Cardiac fibroblast (primary cell): ENCODE measurements around the gene VSIG10L2.

Source experiments
- DNase-seq, 2 donors: peaks; one replicate each; pipeline versions ENCODE4 v3.0.0 to v3.0.0-alpha.2; 2010; ENCODE audit warnings: low read depth in 2 of 2
- H3K4me3 ChIP-seq, 2 donors: replicated peaks in 1 of 2; 1 replicate in 1 of 2; 2 replicates in 1 of 2; pipeline ENCODE4 v1.5.1; 2011; ENCODE audit warnings: low read depth in 2 of 2, low read length in 2 of 2, mild to moderate bottlenecking in 2 of 2, moderate library complexity in 1 of 2
- TF ChIP-seq, protein P1 (sequence below): IDR thresholded peaks from one replicate; pipeline ENCODE4 v1.5.1; 2011; ENCODE audit warnings: low read depth, mild to moderate bottlenecking, low read length, inconsistent platforms

VSIG10L2 gene

DNA sequence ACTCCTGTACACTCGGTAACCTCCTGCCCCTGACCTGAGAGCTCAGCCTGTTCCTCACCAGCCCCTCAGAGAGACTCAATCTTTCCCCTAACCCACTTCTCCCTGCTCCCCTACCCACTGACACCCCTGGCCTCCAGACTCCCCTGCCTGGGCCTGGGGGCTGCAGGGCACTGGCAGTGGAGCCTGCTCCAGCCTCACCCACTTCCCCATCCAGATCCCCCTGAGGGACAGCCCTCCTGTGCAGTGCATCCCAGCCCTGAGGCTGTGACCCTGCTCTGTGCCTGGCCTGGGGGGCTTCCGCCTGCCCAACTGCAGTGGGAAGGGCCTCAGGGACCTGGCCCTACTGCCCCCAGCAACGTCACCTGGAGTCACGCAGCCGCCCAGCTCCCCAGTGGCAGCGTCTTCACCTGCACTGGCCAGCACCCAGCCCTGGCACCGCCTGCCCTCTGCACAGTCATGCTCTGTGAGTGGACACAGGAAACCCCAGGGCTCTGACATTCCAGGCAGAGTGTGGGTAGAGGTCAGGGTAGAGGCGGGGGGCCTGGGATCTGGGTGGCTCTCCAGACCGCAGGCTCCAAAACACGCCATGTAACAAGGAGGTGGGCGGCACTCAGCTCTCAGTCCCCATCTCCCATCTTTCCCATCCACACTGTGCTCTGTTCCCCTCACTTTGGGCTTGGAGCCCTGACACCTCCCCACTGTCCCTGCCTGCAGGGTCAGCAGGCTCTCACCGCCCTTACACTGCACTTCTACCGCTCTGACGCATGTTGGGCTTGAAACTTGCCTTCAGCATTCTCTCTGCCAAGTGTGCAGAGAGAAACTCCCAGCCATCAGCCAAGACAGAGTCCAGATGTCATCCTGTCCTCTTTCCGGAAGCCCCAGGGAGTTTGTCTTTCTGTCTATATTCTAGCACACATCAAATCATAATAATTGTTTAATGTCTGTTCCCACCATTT is 5.1 kb downstream of the VSIG10L2 start:
- no peak overlapping the region for H3K4me3 ChIP-seq
- TF ChIP-seq, protein P1, sequence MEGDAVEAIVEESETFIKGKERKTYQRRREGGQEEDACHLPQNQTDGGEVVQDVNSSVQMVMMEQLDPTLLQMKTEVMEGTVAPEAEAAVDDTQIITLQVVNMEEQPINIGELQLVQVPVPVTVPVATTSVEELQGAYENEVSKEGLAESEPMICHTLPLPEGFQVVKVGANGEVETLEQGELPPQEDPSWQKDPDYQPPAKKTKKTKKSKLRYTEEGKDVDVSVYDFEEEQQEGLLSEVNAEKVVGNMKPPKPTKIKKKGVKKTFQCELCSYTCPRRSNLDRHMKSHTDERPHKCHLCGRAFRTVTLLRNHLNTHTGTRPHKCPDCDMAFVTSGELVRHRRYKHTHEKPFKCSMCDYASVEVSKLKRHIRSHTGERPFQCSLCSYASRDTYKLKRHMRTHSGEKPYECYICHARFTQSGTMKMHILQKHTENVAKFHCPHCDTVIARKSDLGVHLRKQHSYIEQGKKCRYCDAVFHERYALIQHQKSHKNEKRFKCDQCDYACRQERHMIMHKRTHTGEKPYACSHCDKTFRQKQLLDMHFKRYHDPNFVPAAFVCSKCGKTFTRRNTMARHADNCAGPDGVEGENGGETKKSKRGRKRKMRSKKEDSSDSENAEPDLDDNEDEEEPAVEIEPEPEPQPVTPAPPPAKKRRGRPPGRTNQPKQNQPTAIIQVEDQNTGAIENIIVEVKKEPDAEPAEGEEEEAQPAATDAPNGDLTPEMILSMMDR, result no peak
- peak; percentile 4 to 89 for DNase-seq

DNA sequence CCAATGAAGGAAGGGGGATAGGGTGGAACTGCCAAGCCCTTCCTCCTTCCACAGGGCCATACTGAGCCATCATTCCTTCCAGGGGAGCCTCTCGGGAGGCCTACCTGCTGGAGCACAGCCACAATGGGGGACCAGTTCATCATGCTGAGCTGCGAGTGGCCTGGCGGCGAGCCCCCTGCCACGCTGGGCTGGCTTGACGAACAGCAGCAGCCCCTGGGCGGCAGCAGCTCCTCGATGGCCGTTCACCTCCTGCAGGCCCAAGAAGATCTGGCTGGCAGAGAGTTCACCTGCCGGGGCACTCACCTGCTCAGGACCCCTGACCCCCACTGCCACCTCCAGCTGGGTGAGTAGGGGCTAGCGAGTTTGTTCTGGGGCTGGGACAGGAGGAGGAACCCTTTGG is 5.9 kb downstream of the VSIG10L2 start:
- no peak for DNase-seq
- TF ChIP-seq, protein P1, result no peak
- no peak overlapping the region for H3K4me3 ChIP-seq

DNA sequence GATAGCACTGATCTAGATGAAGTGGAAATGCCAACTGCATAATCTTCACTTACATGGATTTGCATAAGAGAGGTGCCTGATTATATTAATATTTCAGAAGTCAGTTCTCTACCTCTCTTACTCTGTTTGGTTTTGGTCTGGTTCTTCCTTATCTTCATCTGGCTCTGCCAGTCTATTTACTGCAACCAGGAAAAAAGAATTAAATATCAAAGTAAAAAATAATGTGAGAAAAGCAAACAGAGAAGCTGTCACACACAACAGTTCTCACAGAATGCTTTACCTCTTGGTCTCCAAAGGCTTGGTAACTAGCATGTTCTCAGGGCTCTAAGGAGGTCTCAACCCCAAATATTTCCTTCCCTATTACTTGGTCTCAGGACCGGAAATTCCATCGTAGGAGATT is 6.7 kb downstream of the VSIG10L2 start:
- DNase-seq, result no peak
- TF ChIP-seq, protein P1, result no peak
- H3K4me3 ChIP-seq, result no peak overlapping the region

DNA sequence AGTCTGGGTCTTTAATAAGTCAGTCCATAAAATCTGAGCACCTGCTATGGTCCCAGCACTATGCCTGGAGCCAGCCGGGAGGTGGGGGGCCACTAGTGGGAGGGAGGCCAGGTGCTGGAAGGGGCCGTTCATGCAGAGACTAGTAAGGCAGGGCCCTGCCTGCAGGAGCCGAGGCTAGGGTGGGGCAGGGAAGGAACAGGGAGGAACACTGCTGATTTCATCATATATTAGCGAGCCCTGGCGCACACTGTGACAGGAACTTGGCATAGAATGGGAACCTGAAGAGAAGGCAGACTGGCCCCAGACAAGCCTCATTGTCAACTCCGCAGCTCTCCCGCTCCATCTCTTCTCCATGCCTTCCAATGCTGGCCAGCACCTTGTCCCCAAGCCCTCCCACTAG is 7.1 kb downstream of the VSIG10L2 start:
- H3K4me3 ChIP-seq, result no peak overlapping the region
- TF ChIP-seq, protein P1, result no peak
- peak in 1 of 2 donors; percentile 58 for DNase-seq

DNA sequence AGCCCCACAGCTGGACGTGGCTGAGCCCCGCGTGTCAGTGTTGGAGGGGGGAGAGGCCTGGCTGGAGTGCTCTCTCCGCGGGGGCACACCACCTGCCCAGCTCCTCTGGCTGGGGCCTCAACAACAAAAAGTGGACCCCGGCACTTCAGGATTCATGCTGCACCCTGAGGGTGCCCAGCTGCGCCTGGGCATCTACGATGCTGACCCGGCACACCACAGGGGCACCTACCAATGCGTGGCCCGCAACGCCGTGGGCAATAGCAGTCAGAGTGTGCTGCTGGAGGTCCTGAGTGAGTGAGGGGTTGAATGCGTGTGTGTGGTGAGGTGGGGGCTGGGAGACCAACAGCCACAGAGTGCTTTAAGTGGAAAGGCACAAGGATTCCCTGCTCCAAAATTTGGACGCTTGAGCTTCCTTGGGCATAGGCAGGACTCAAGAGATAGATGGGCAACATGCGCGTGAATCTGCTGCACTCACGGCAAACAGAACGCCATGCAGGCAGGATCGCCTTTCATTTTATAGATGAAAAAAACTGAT is 7.6 kb downstream of the VSIG10L2 start:
- no peak for DNase-seq
- TF ChIP-seq, protein P1, result no peak
- H3K4me3 ChIP-seq, result no peak overlapping the region

DNA sequence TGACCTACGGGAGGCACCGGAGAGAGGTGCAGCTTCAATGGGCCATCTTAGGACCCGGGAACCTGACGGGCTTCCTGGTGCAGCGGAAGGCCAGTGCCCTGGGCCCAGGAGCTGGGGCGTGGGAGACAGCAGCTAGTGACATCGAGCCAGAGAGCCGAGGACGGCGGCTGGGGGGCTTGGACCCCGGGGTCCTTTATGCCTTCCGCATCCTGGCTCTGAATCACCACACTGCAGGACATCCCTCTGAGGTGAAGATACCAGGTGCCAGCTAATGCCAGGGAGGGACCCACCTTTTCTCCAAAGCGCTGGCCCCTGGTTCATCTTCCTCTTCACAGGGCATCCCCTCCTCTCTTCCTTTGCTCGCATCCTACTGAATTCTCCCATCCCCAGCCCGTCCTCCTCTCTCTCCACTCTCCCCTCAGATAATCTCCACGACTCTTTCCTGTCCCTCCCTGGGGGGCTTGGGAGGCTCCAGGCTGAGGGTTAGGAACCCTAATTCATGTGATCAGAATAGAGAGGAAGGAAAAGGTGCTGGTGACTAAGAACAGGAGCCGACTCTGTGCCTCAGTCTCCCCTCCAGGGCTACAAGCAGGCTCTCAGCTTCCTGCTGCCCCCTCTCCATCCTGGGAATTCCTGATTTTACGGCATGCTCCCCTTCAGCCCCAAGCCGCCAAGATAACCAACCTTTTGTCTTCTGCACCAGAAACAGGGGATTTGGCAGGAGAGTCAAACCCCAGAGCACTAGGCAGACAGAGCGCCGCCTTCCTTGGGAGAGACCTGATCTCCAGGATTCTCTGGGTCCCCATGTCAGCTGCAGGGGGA is 8.5 kb downstream of the VSIG10L2 start:
- DNase-seq, result no peak
- TF ChIP-seq, protein P1, result no peak
- no peak overlapping the region for H3K4me3 ChIP-seq
